MM.1S (cell line): ENCODE data around the gene EIF4A3.
"Not testable (repeated sequence)": the region's sequence is repeated elsewhere in the genome, so short reads cannot be mapped to it uniquely, and the experiment has no call there.

Experiments
- DNase-seq: peaks from one replicate; pipeline ENCODE4 v3.0.0-alpha.2; 2015
- H2AFZ ChIP-seq: fragments of 300-600 bp; sonication (generic); 2 replicates; pipeline ENCODE4 v1.6.0; 2016; ENCODE audit warnings: antibody characterized with exemption, low read length
- H3F3A ChIP-seq: fragments of 300-600 bp; sonication (generic); 2 replicates; pipeline ENCODE4 v1.6.1; 2016; ENCODE audit warnings: mild to moderate bottlenecking, antibody characterized with exemption, low read length, moderate library complexity, mixed read lengths; ENCODE audit not compliant: insufficient read depth
- H3K27ac ChIP-seq: fragments of 300-600 bp; sonication (generic); 2 replicates; pipeline ENCODE4 v1.5.1; 2016; ENCODE audit warnings: mild to moderate bottlenecking, low read length
- H3K27me3 ChIP-seq: fragments of 300-600 bp; sonication (generic); replicated peaks from 2 replicates; pipeline ENCODE4 v1.6.0; 2016; ENCODE audit warnings: low read length; ENCODE audit not compliant: insufficient read depth
- H3K36me3 ChIP-seq: fragments of 300-600 bp; sonication (generic); replicated peaks from 2 replicates; pipeline ENCODE4 v1.6.1; 2016; ENCODE audit warnings: mild to moderate bottlenecking, low read length, mixed read lengths; ENCODE audit not compliant: insufficient read depth
- H3K4me1 ChIP-seq: fragments of 300-600 bp; sonication (generic); 2 replicates; pipeline ENCODE4 v1.6.1; 2016; ENCODE audit warnings: low read length, mixed read lengths
- H3K4me2 ChIP-seq: fragments of 300-600 bp; sonication (generic); 2 replicates; pipeline ENCODE4 v1.6.0; 2016; ENCODE audit warnings: low read depth, low read length
- H3K4me3 ChIP-seq: fragments of 300-600 bp; sonication (generic); 2 replicates; pipeline ENCODE4 v1.5.1; 2016; ENCODE audit warnings: low read length, mixed read lengths
- H3K79me2 ChIP-seq: fragments of 300-600 bp; sonication (generic); 2 replicates; pipeline ENCODE4 v1.6.1; 2016; ENCODE audit warnings: mixed run types, low read length, mixed read lengths
- H3K9ac ChIP-seq: fragments of 300-600 bp; sonication (generic); 2 replicates; pipeline ENCODE4 v1.6.1; 2016; ENCODE audit warnings: low read length, mixed read lengths
- H3K9me2 ChIP-seq: fragments of 300-600 bp; sonication (generic); replicated peaks from 2 replicates; pipeline ENCODE4 v1.6.1; 2016; ENCODE audit warnings: mild to moderate bottlenecking, low read length, mixed read lengths; ENCODE audit not compliant: insufficient read depth
- H3K9me3 ChIP-seq: fragments of 300-600 bp; sonication (generic); replicated peaks from 2 replicates; pipeline ENCODE4 v1.6.1; 2016; ENCODE audit warnings: mild to moderate bottlenecking, low read length, mixed read lengths; ENCODE audit not compliant: insufficient read depth
- H4K20me1 ChIP-seq: fragments of 300-600 bp; sonication (generic); 2 replicates; pipeline ENCODE4 v1.6.1; 2016; ENCODE audit warnings: mild to moderate bottlenecking, low read length, moderate library complexity, mixed read lengths; ENCODE audit not compliant: insufficient read depth
- CTCF ChIP-seq: fragments of 300-600 bp; sonication (generic); IDR thresholded peaks from 2 replicates; pipeline ENCODE4 v1.5.1; 2016; ENCODE audit warnings: antibody characterized with exemption, low read length, mixed read lengths
- EZH2 ChIP-seq: fragments of 300-600 bp; sonication (generic); optimal IDR thresholded peaks from 2 replicates; pipeline ENCODE3; 2017; ENCODE audit warnings: low read depth, mild to moderate bottlenecking, antibody characterized with exemption, low read length, mixed read lengths
- EZH2phosphoT487 ChIP-seq: fragments of 300-600 bp; sonication (generic); IDR thresholded peaks from 2 replicates; pipeline ENCODE4 v1.6.1; 2018; ENCODE audit warnings: antibody characterized with exemption, low read length

The EIF4A3 gene

GRCh38 chr17:80091376-80091775 lies 55.6 kb downstream of the EIF4A3 start:
- Histone ChIP-seq H3K4me1 (no peaks in the 10 kb centered on the region), H3K4me2 (no peak overlapping the region), H3K4me3 (no peak overlapping the region), H3K9me3 (no peaks in the 10 kb centered on the region), H2AFZ (no peak overlapping the region), H3K79me2 (no peaks in the 10 kb centered on the region), H3K27me3 (peaks cover 98% of the 10 kb centered on the region), H3K9ac (no peak overlapping the region), H3K9me2 (no peaks in the 10 kb centered on the region), H4K20me1 (no peaks in the 10 kb centered on the region), H3K36me3 (no peaks in the 10 kb centered on the region), H3F3A (no peaks in the 10 kb centered on the region), H3K27ac (no peak overlapping the region)
- TF ChIP-seq CTCF, result no peak
- TF ChIP-seq EZH2, result no peak
- no peak for TF ChIP-seq EZH2phosphoT487
- DNase-seq, result no peak

DNA sequence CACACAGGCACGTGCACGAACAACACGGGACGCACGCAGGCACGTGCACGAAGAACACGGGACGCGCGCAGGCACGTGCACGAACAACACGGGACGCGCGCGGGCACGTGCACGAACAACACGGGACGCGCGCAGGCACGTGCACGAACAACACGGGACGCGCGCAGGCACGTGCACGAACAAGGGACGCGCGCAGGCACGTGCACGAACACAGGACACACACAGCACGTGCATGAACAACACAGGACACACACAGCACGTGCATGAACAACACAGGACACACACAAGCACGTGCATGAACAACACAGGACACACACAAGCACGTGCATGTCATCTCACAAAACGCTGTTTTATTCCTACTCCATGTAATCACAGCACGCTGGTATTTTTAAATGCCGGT lies 56.8 kb downstream of the EIF4A3 start:
- peaks cover 98% of the 10 kb centered on the region for H3K27me3 ChIP-seq
- H3K9ac ChIP-seq, H3K9me2 ChIP-seq, H3K36me3 ChIP-seq, H3K4me3 ChIP-seq, H3K9me3 ChIP-seq, H3F3A ChIP-seq, DNase-seq, H3K79me2 ChIP-seq, H3K4me2 ChIP-seq, H3K4me1 ChIP-seq, H2AFZ ChIP-seq, H4K20me1 ChIP-seq, H3K27ac ChIP-seq: not testable (repeated sequence)

- no peaks in the 10 kb centered on the region for H3K9me2 ChIP-seq
- peaks cover 98% of the 10 kb centered on the region for H3K27me3 ChIP-seq
- H3K27ac ChIP-seq, result no peak overlapping the region
- H3K9ac ChIP-seq, result no peak overlapping the region
- H3K9me3 ChIP-seq, result no peaks in the 10 kb centered on the region
- no peaks in the 10 kb centered on the region for H3K79me2 ChIP-seq
- H3K4me3 ChIP-seq, result no peak overlapping the region
- TF ChIP-seq EZH2, result no peak
- TF ChIP-seq CTCF, result no peak
- H2AFZ ChIP-seq, result no peak overlapping the region
- no peak for DNase-seq
- H3K36me3 ChIP-seq, result no peaks in the 10 kb centered on the region
- no peak overlapping the region for H3K4me2 ChIP-seq
- H4K20me1 ChIP-seq, result no peaks in the 10 kb centered on the region
- no peaks in the 10 kb centered on the region for H3K4me1 ChIP-seq
- no peaks in the 10 kb centered on the region for H3F3A ChIP-seq
Measured at GRCh38 chr17:80089762-80090161, 57.2 kb downstream of the EIF4A3 start.

- no peaks in the 10 kb centered on the region for H3K4me1 ChIP-seq
- H3K9me3 ChIP-seq, result no peaks in the 10 kb centered on the region
- no peak overlapping the region for H3K4me3 ChIP-seq
- TF ChIP-seq CTCF, result no peak
- TF ChIP-seq EZH2phosphoT487, result no peak
- TF ChIP-seq EZH2, result no peak
- H3K27ac ChIP-seq, result no peak overlapping the region
- DNase-seq, result no peak
- H3K4me2 ChIP-seq, result no peak overlapping the region
- no peaks in the 10 kb centered on the region for H3K79me2 ChIP-seq
- no peak overlapping the region for H3K9ac ChIP-seq
- H3F3A ChIP-seq, result no peaks in the 10 kb centered on the region
- H3K27me3 ChIP-seq, result peaks cover 96% of the 10 kb centered on the region
- no peaks in the 10 kb centered on the region for H4K20me1 ChIP-seq
- no peak overlapping the region for H2AFZ ChIP-seq
- no peaks in the 10 kb centered on the region for H3K36me3 ChIP-seq
- no peaks in the 10 kb centered on the region for H3K9me2 ChIP-seq
Measured at GRCh38 chr17:80087346-80088265, 59.3 kb downstream of the EIF4A3 start.
